Peyer's patch (tissue), 4 donors: ENCODE measurements around the gene MORN5.

Experiments used
- POLR2A ChIP-seq, 2 donors: fragments of 450-650 bp; IDR thresholded peaks; one replicate each; pipeline ENCODE4 v1.5.1; 2017; ENCODE audit warnings: antibody characterized with exemption in 2 of 2, mild to moderate bottlenecking in 2 of 2, moderate library complexity in 2 of 2
- TF ChIP-seq, protein P1 (sequence below), 6 experiments: fragments of 450-650 bp in 4 of 6; fragments of 200-600 bp in 2 of 6; sonication (generic) in 1 of 6; IDR thresholded peaks; one replicate each; pipeline ENCODE4 v1.5.1; 2017 to 2019; ENCODE audit warnings: antibody characterized with exemption in 6 of 6, mild to moderate bottlenecking in 3 of 6, moderate library complexity in 1 of 6

DNA sequence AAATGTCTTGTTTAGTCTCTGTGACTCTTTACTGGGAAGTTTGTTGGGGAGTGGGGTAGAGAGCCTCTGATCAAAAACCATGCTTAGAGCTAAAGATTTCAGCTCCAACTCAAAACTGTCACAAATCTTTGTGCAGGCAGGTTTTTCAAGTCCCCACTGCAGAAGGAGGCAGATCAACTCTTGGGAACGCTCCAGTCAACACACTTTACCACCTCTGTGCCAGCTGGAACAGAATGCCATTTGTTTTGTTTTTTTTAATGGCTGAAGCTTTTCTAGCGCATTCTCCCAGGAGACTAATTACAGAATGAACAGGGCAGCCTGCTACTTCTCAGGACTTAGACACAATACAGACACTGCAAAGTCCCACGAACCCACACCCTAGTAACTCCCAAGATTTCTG is 87.0 kb downstream of the MORN5 start:
- TF ChIP-seq, protein P1, sequence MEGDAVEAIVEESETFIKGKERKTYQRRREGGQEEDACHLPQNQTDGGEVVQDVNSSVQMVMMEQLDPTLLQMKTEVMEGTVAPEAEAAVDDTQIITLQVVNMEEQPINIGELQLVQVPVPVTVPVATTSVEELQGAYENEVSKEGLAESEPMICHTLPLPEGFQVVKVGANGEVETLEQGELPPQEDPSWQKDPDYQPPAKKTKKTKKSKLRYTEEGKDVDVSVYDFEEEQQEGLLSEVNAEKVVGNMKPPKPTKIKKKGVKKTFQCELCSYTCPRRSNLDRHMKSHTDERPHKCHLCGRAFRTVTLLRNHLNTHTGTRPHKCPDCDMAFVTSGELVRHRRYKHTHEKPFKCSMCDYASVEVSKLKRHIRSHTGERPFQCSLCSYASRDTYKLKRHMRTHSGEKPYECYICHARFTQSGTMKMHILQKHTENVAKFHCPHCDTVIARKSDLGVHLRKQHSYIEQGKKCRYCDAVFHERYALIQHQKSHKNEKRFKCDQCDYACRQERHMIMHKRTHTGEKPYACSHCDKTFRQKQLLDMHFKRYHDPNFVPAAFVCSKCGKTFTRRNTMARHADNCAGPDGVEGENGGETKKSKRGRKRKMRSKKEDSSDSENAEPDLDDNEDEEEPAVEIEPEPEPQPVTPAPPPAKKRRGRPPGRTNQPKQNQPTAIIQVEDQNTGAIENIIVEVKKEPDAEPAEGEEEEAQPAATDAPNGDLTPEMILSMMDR (IDR thresholded peaks at IDR 0.05) = no peak
- no peak for TF ChIP-seq POLR2A (IDR thresholded peaks at IDR 0.05)
